PC-9 (cell line): Measurements from ENCODE around the gene C12orf57. TPM values are rescaled to one million over a fixed set of nuclear protein-coding genes. Genes with fewer than 3 reads are reported as not detected.

Experiments used
- Bru-seq: library from RNA; stranded (reverse); fragments of 400-500 nt; gene quantifications from one replicate; lab custom pipeline; 2021; lab: Mats Ljungman, UMichigan
- BruChase-seq, 2 experiments: library from RNA; stranded (reverse); fragments of 400-500 nt; gene quantifications; one replicate each; lab custom pipeline; 2021; lab: Mats Ljungman, UMichigan
- BruUV-seq: library from RNA; stranded (reverse); fragments of 400-500 nt; replicated peaks from 2 replicates; lab custom pipeline; 2021; lab: Mats Ljungman, UMichigan
- CTCF ChIA-PET: fragments of 300-600 bp; sonication (Branson Sonifier 250); formaldehyde crosslinking; loops from one replicate; lab custom pipeline; 2022; ENCODE audit warnings: antibody characterized with exemption; lab: Charles Lee
- POLR2A ChIA-PET: fragments of 300-600 bp; sonication (Branson Sonifier 250); formaldehyde crosslinking; loops from one replicate; lab custom pipeline; 2022; ENCODE audit warnings: antibody characterized with exemption; ENCODE audit not compliant: unreplicated experiment; lab: Charles Lee
- DNase-seq, 2 experiments: peaks; one replicate each; pipeline versions ENCODE4 v3.0.0 to v3.0.0-alpha.2; 2015 to 2022; ENCODE audit warnings: mixed read lengths in 1 of 2
- H2AFZ ChIP-seq: fragments of 200-600 bp; sonication (generic); 2 replicates; pipeline ENCODE4 v1.8.1; 2017; ENCODE audit warnings: antibody characterized with exemption
- H3F3A ChIP-seq: fragments of 200-600 bp; sonication (generic); 2 replicates; pipeline ENCODE4 v1.8.1; 2017; ENCODE audit warnings: antibody characterized with exemption, mild to moderate bottlenecking, low read depth; ENCODE audit not compliant: insufficient read depth
- H3K27ac ChIP-seq: fragments of 200-600 bp; sonication (generic); 2 replicates; pipeline ENCODE4 v1.6.1; 2016; ENCODE audit warnings: mixed run types
- H3K27me3 ChIP-seq: fragments of 200-600 bp; sonication (generic); 2 replicates; pipeline ENCODE4 v1.6.1; 2016; ENCODE audit warnings: low read depth, mixed run types; ENCODE audit not compliant: insufficient read depth
- H3K36me3 ChIP-seq: fragments of 200-600 bp; sonication (generic); 2 replicates; pipeline ENCODE4 v1.6.1; 2016; ENCODE audit warnings: low read depth, mixed run types
- H3K4me1 ChIP-seq: fragments of 200-600 bp; sonication (generic); replicated peaks from 2 replicates; pipeline ENCODE4 v1.6.1; 2016; ENCODE audit warnings: mixed run types; ENCODE audit not compliant: insufficient read depth
- H3K4me2 ChIP-seq: fragments of 200-600 bp; sonication (generic); 2 replicates; pipeline ENCODE4 v1.6.1; 2017; ENCODE audit warnings: mixed run types
- H3K4me3 ChIP-seq: fragments of 200-600 bp; sonication (generic); 2 replicates; pipeline ENCODE4 v1.6.1; 2016; ENCODE audit warnings: mixed run types
- H3K79me2 ChIP-seq: fragments of 200-600 bp; sonication (generic); 2 replicates; pipeline ENCODE4 v1.6.1; 2017; ENCODE audit warnings: low read depth, mixed run types
- H3K9me2 ChIP-seq: fragments of 200-600 bp; sonication (generic); 2 replicates; pipeline ENCODE4 v1.8.1; 2017; ENCODE audit warnings: mild to moderate bottlenecking; ENCODE audit not compliant: insufficient read depth
- H3K9me3 ChIP-seq: fragments of 200-600 bp; sonication (generic); 2 replicates; pipeline ENCODE4 v1.8.1; 2016; ENCODE audit warnings: low read depth; ENCODE audit not compliant: insufficient read depth
- H4K20me1 ChIP-seq: fragments of 200-600 bp; sonication (generic); 2 replicates; pipeline ENCODE4 v1.8.1; 2017; ENCODE audit not compliant: insufficient read depth
- CTCF ChIP-seq: fragments of 200-600 bp; sonication (generic); conservative IDR thresholded peaks from 2 replicates; pipeline ENCODE4 v1.6.1; 2017; ENCODE audit warnings: mixed run types, antibody characterized with exemption, mild to moderate bottlenecking, moderate library complexity
- EZH2 ChIP-seq: fragments of 200-600 bp; sonication (generic); IDR thresholded peaks from 2 replicates; pipeline ENCODE4 v1.8.0; 2017; ENCODE audit warnings: antibody characterized with exemption, low read depth
- intact Hi-C: fragments of 100-400 bp; cut with micrococcal nuclease; formaldehyde crosslinking; loops from one replicate; pipeline ENCODE4 v1.10.0; 2022; ENCODE audit not compliant: unreplicated experiment
- long read RNA-seq: library from polyadenylated mRNA; stranded (forward); transcript quantifications from one replicate; pipeline ENCODE4 v2.0.0, GENCODE V29; 2022
- total RNA-seq: library from RNA; stranded (reverse); gene quantifications from 2 replicates; pipeline ENCODE4 v1.2.3, GENCODE V29; 2021

C12orf57 gene
- total RNA-seq (198 and 218 TPM in 2 replicates), Bru-seq, nascent RNA (percentile 92 among the genes with signal in this experiment), BruChase-seq, experiment 1, labeled RNA remaining after a 2-hour chase (percentile 83 among the genes with signal in this experiment), BruChase-seq, experiment 2, labeled RNA remaining after a 6-hour chase (percentile 93 among the genes with signal in this experiment)
- long read RNA-seq, transcript C12orf57-201 (3 exons, 560 nt): major isoform, 123 of 175 reads
- long read RNA-seq, transcript C12orf57-202 (3 exons, 662 nt): minor isoform, 39 of 175 reads
- long read RNA-seq, partial matches to known transcripts: 8 of 175 reads
- long read RNA-seq, other reads (novel, unspliced or antisense): 1 of 175 reads

- Histone ChIP-seq H4K20me1 (no peaks in the 10 kb centered on the region), H3K27me3 (no peaks in the 10 kb centered on the region), H3K4me1 (peaks cover 20% of the 10 kb centered on the region), H3F3A (peaks cover 54% of the 10 kb centered on the region), H3K79me2 (peaks cover 28% of the 10 kb centered on the region; the same call in 1 of the 2 replicates), H3K4me3 (peak within 1 kb of the TSS; percentile 67), H3K9me3 (no peaks in the 10 kb centered on the region), H3K4me2 (peak within 1 kb of the TSS; percentile 82), H3K36me3 (no peaks in the 10 kb centered on the region), H3K9me2 (no peaks in the 10 kb centered on the region), H3K27ac (peak within 1 kb of the TSS; percentile 94), H2AFZ (peak within 1 kb of the TSS; percentile 79)
- CTCF ChIA-PET: interaction anchor here (1.2 to 4.4 kb wide), 9 partner anchors 18 to 1017 kb away, joined by 3 to 47 read pairs (median 15); partner anchors contain the start of gene C1RL
- TSS peak; percentile 93 for BruUV-seq
- peak; percentile 86 to 93 for DNase-seq
- intact Hi-C loops: loop anchor here (1.0 to 5.0 kb wide), 8 partner anchors 19 to 694 kb away; partner anchors contain the start of genes C1RL, MLF2, PEX5 and SPSB2
- POLR2A ChIA-PET: interaction anchor here (0.5 to 3.6 kb wide), 32 partner anchors 18 to 607 kb away, joined by 3 to 54 read pairs (median 6); partner anchors contain the start of genes C1RL, LPAR5, LPCAT3 and MLF2
- TF ChIP-seq CTCF (no peak), EZH2 (no peak)
These were observed at the start of gene C12orf57, which contains the start of gene RNU7-1 for GRCh38 chr12:6943722-6944380. TSS of gene C12orf57 (plus strand) at chr12:6944022. CDS start at chr12:6944122, 100 bp downstream. TSS of gene RNU7-1 (plus strand) at chr12:6943816.

GRCh38 chr12:6894321-6894720 lies 49.5 kb upstream of the C12orf57 start:
- Histone ChIP-seq H3K4me2 (no peak overlapping the region), H3K36me3 (no peaks in the 10 kb centered on the region), H3K27ac (no peak overlapping the region), H3K9me2 (no peaks in the 10 kb centered on the region), H3K4me3 (no peak overlapping the region), H4K20me1 (no peaks in the 10 kb centered on the region), H3K4me1 (peaks cover 21% of the 10 kb centered on the region), H3F3A (peaks cover 7% of the 10 kb centered on the region; the same call in 1 of the 2 replicates), H3K27me3 (no peaks in the 10 kb centered on the region), H3K9me3 (no peaks in the 10 kb centered on the region), H3K79me2 (no peaks in the 10 kb centered on the region), H2AFZ (no peak overlapping the region)
- no peak for DNase-seq
- no TSS peak for BruUV-seq
- POLR2A ChIA-PET: no interaction called here
- intact Hi-C loops: no loop called here
- TF ChIP-seq EZH2: no peak
- TF ChIP-seq CTCF: no peak
- CTCF ChIA-PET: interaction anchor here (0.6 kb wide), 1 partner anchor 33 kb away, joined by 9 read pairs; no protein-coding TSS in a partner anchor

- BruUV-seq: no TSS peak
These were observed 46.9 kb upstream of the C12orf57 start for GRCh38 chr12:6896846-6897435.

More at GRCh38 chr12:6896846-6897435, 46.9 kb upstream of the C12orf57 start:
- Histone ChIP-seq H4K20me1 (no peaks in the 10 kb centered on the region), H2AFZ (no peak overlapping the region), H3K4me2 (no peak overlapping the region), H3K27me3 (no peaks in the 10 kb centered on the region), H3K4me3 (no peak overlapping the region), H3K9me3 (no peaks in the 10 kb centered on the region), H3K79me2 (no peaks in the 10 kb centered on the region), H3K9me2 (no peaks in the 10 kb centered on the region), H3F3A (peaks cover 12% of the 10 kb centered on the region; the same call in 1 of the 2 replicates), H3K36me3 (no peaks in the 10 kb centered on the region), H3K27ac (no peak overlapping the region), H3K4me1 (peaks cover 7% of the 10 kb centered on the region; the same call in 1 of the 2 replicates)
- ChIA-PET CTCF (interaction anchor here (0.5 kb wide), 1 partner anchor 14 kb away, joined by 3 read pairs; no protein-coding TSS in a partner anchor), POLR2A (interaction anchor here (0.6 kb wide), 1 partner anchor 127 kb away, joined by 3 read pairs; no protein-coding TSS in a partner anchor)
- intact Hi-C loops: no loop called here
- DNase-seq: no peak
- TF ChIP-seq EZH2 (no peak), CTCF (no peak)
